Measurements from ENCODE around the gene TAF12.
A peak's percentile ranks its signal among the peaks of the same experiment; 100 is the strongest.
"Not testable (repeated sequence)": the region's sequence is repeated elsewhere in the genome, so short reads cannot be mapped to it uniquely, and the experiment has no call there.

TAF12 gene

GRCh38 chr1:28602536-28603439 is 40.1 kb downstream of the TAF12 start:
- DNase-seq, result peak; percentile 59
- peaks cover 21% of the 10 kb centered on the region for H3K36me3 ChIP-seq
- no peaks in the 10 kb centered on the region for H3K9me3 ChIP-seq (ENCODE audit: severe bottlenecking)
- H3K27ac ChIP-seq, result no peak overlapping the region
- TF ChIP-seq, protein P1, sequence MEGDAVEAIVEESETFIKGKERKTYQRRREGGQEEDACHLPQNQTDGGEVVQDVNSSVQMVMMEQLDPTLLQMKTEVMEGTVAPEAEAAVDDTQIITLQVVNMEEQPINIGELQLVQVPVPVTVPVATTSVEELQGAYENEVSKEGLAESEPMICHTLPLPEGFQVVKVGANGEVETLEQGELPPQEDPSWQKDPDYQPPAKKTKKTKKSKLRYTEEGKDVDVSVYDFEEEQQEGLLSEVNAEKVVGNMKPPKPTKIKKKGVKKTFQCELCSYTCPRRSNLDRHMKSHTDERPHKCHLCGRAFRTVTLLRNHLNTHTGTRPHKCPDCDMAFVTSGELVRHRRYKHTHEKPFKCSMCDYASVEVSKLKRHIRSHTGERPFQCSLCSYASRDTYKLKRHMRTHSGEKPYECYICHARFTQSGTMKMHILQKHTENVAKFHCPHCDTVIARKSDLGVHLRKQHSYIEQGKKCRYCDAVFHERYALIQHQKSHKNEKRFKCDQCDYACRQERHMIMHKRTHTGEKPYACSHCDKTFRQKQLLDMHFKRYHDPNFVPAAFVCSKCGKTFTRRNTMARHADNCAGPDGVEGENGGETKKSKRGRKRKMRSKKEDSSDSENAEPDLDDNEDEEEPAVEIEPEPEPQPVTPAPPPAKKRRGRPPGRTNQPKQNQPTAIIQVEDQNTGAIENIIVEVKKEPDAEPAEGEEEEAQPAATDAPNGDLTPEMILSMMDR (IDR thresholded peaks at IDR 0.05; ENCODE audit: low read depth, low read length), result peak; percentile 60
- no peaks in the 10 kb centered on the region for H3K27me3 ChIP-seq (ENCODE audit: insufficient read depth, low read depth, severe bottlenecking)
- H3K4me3 ChIP-seq (ENCODE audit: low read depth, low read length), result no peak overlapping the region

GRCh38 chr1:28601696-28602095 is 41.2 kb downstream of the TAF12 start:
- Histone ChIP-seq H3K4me3 (ENCODE audit: low read depth, low read length) (no peak overlapping the region), H3K36me3 (peaks cover 21% of the 10 kb centered on the region), H3K27me3 (ENCODE audit: insufficient read depth, low read depth, severe bottlenecking) (no peaks in the 10 kb centered on the region), H3K27ac (no peak overlapping the region), H3K9me3 (ENCODE audit: severe bottlenecking) (no peaks in the 10 kb centered on the region)
- TF ChIP-seq, protein P1 (IDR thresholded peaks at IDR 0.05; ENCODE audit: low read depth, low read length), result no peak
- no peak for DNase-seq

DNA sequence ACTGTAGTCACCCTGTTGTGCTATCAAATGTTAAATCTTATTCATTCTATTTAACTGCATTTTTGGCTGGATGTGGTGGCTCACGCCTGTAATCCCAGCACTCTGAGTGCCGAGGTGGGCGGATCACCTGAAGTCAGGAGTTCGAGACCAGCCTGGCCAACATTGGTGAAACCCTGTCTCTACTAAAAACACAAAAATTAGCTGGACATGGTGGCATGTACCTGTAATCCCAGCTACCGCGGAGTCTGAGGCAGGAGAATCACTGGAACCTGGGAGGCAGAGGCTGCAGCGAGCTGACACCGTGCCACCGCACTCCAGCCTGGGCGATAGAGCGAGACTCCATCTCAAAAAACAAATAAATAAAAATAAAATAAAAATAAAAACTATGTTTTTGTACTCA is 46.6 kb downstream of the TAF12 start:
- H3K9me3 ChIP-seq (ENCODE audit: severe bottlenecking); H3K27ac ChIP-seq: not testable (repeated sequence)

GRCh38 chr1:28595412-28596191 is 47.3 kb downstream of the TAF12 start:
- H3K27me3 ChIP-seq (ENCODE audit: insufficient read depth, low read depth, severe bottlenecking), result no peaks in the 10 kb centered on the region
- H3K9me3 ChIP-seq (ENCODE audit: severe bottlenecking), result no peaks in the 10 kb centered on the region
- no peak overlapping the region for H3K27ac ChIP-seq
- TF ChIP-seq, protein P1 (IDR thresholded peaks at IDR 0.05; ENCODE audit: low read depth, low read length), result no peak
- no peak for DNase-seq
- H3K4me3 ChIP-seq (ENCODE audit: low read depth, low read length), result no peak overlapping the region
- no peaks in the 10 kb centered on the region for H3K36me3 ChIP-seq

More for the DNA sequence above, 46.6 kb downstream of the TAF12 start:
- not testable (repeated sequence) for DNase-seq; H3K27me3 ChIP-seq (ENCODE audit: insufficient read depth, low read depth, severe bottlenecking); H3K36me3 ChIP-seq; H3K4me3 ChIP-seq (ENCODE audit: low read depth, low read length)

GRCh38 chr1:28594686-28595411 is 48.0 kb downstream of the TAF12 start:
- H3K27me3 ChIP-seq (ENCODE audit: insufficient read depth, low read depth, severe bottlenecking); DNase-seq; H3K36me3 ChIP-seq; H3K4me3 ChIP-seq (ENCODE audit: low read depth, low read length); H3K27ac ChIP-seq; H3K9me3 ChIP-seq (ENCODE audit: severe bottlenecking): not testable (repeated sequence)

- not testable (repeated sequence) for H3K4me3 ChIP-seq (ENCODE audit: low read depth, low read length); H3K27ac ChIP-seq; H3K36me3 ChIP-seq; H3K9me3 ChIP-seq (ENCODE audit: severe bottlenecking); H3K27me3 ChIP-seq (ENCODE audit: insufficient read depth, low read depth, severe bottlenecking); DNase-seq
These were observed 48.9 kb downstream of the TAF12 start for GRCh38 chr1:28593988-28594356.

Measured in WERI-Rb-1 (cell line).